ENCODE data around the gene COQ10B.
A peak's percentile ranks its signal among the peaks of the same experiment; 100 is the strongest.

The COQ10B gene

GRCh38 chr2:197453123-197453913, at the start of gene COQ10B:
Gene COQ10B, plus strand, starts transcription at chr2:197453552. Its CDS starts 9 bp downstream, at chr2:197453561.
- ATAC-seq: peak; percentile 95
- TF ChIP-seq CSRNP3 (CRISPR knock-in tag; IDR thresholded peaks at IDR 0.05): no peak
- no peak for TF ChIP-seq CSDC2 (CRISPR knock-in tag; IDR thresholded peaks at IDR 0.05)
- no peak for TF ChIP-seq ZNF565 (CRISPR knock-in tag; conservative IDR thresholded peaks at IDR 0.05; ENCODE audit: low read depth)
- TF ChIP-seq ZFP3 (CRISPR knock-in tag; IDR thresholded peaks at IDR 0.05): 0 out of 2 replicates have a peak, but pooled peaks have one; percentile 12
- TF ChIP-seq PATZ1 (CRISPR knock-in tag; IDR thresholded peaks at IDR 0.05; ENCODE audit: borderline replicate concordance): peak; percentile 52; the same call in 1 of the 2 replicates
- no peak for TF ChIP-seq TOX (CRISPR knock-in tag; IDR thresholded peaks at IDR 0.05; ENCODE audit: borderline replicate concordance)
- TF ChIP-seq ZNF8 (CRISPR knock-in tag; IDR thresholded peaks at IDR 0.05): no peak
- no peak for TF ChIP-seq ZFP30 (CRISPR knock-in tag; IDR thresholded peaks at IDR 0.05)
- TF ChIP-seq BACH2 (CRISPR knock-in tag; IDR thresholded peaks at IDR 0.05; ENCODE audit: borderline replicate concordance): no peak
- no peak for TF ChIP-seq ESRRG (CRISPR knock-in tag; IDR thresholded peaks at IDR 0.05)

GRCh38 chr2:197405582-197405981, 47.8 kb upstream of the COQ10B start:
- no peak for ATAC-seq
- TF ChIP-seq CSDC2 (CRISPR knock-in tag; IDR thresholded peaks at IDR 0.05): no peak
- no peak for TF ChIP-seq ZNF70 (CRISPR knock-in tag; IDR thresholded peaks at IDR 0.05)
- no peak for TF ChIP-seq TCF4 (CRISPR knock-in tag; IDR thresholded peaks at IDR 0.05; ENCODE audit: borderline replicate concordance)
- no peak for TF ChIP-seq CSRNP3 (CRISPR knock-in tag; IDR thresholded peaks at IDR 0.05)
- TF ChIP-seq TOX (CRISPR knock-in tag; IDR thresholded peaks at IDR 0.05; ENCODE audit: borderline replicate concordance): no peak
- no peak for TF ChIP-seq TSHZ2 (CRISPR knock-in tag; IDR thresholded peaks at IDR 0.05)
- no peak for TF ChIP-seq SNAI2 (CRISPR knock-in tag; IDR thresholded peaks at IDR 0.05)
- no peak for TF ChIP-seq ZFP3 (CRISPR knock-in tag; IDR thresholded peaks at IDR 0.05)
- no peak for TF ChIP-seq ZFP30 (CRISPR knock-in tag; IDR thresholded peaks at IDR 0.05)
- TF ChIP-seq ZNF565 (CRISPR knock-in tag; conservative IDR thresholded peaks at IDR 0.05; ENCODE audit: low read depth): no peak
- TF ChIP-seq ISL1 (CRISPR knock-in tag; IDR thresholded peaks at IDR 0.05): no peak
- TF ChIP-seq RARB (CRISPR knock-in tag; IDR thresholded peaks at IDR 0.05): no peak
- no peak for TF ChIP-seq ZNF8 (CRISPR knock-in tag; IDR thresholded peaks at IDR 0.05)
- no peak for TF ChIP-seq OSR1 (CRISPR knock-in tag; IDR thresholded peaks at IDR 0.05)
- TF ChIP-seq ARNTL (CRISPR knock-in tag; IDR thresholded peaks at IDR 0.05; ENCODE audit: borderline replicate concordance, low read depth): no peak
- TF ChIP-seq PATZ1 (CRISPR knock-in tag; IDR thresholded peaks at IDR 0.05; ENCODE audit: borderline replicate concordance): no peak

GRCh38 chr2:197414039-197414438, 39.3 kb upstream of the COQ10B start:
- no peak for TF ChIP-seq ARNTL (CRISPR knock-in tag; IDR thresholded peaks at IDR 0.05; ENCODE audit: borderline replicate concordance, low read depth)
- TF ChIP-seq ISL1 (CRISPR knock-in tag; IDR thresholded peaks at IDR 0.05): no peak
- no peak for TF ChIP-seq ESRRG (CRISPR knock-in tag; IDR thresholded peaks at IDR 0.05)
- TF ChIP-seq OSR1 (CRISPR knock-in tag; IDR thresholded peaks at IDR 0.05): no peak
- no peak for TF ChIP-seq BACH2 (CRISPR knock-in tag; IDR thresholded peaks at IDR 0.05; ENCODE audit: borderline replicate concordance)
- TF ChIP-seq TOX (CRISPR knock-in tag; IDR thresholded peaks at IDR 0.05; ENCODE audit: borderline replicate concordance): no peak
- no peak for TF ChIP-seq ZFP30 (CRISPR knock-in tag; IDR thresholded peaks at IDR 0.05)
- no peak for ATAC-seq
